RWPE1 (cell line): Measurements from ENCODE around the gene CDK6.

Source experiments
- CTCF ChIA-PET: fragments of 350-600 bp; sonication (Branson Sonifier 250); formaldehyde crosslinking; extraction: SDS; loops from one replicate; lab custom pipeline; 2021; lab: Yijun Ruan, JAX
- POLR2A ChIA-PET: fragments of 400-600 bp; formaldehyde crosslinking; extraction: SDS; loops from one replicate; lab custom pipeline; 2020; ENCODE audit warnings: antibody characterized with exemption; ENCODE audit not compliant: low non-redundant PET; lab: Yijun Ruan, JAX
- DNase-seq: peaks from one replicate; pipeline ENCODE4 v3.0.0; 2012; ENCODE audit warnings: low spot score
- H3K27ac ChIP-seq: fragments of 450-650 bp; 2 replicates; pipeline ENCODE4 v1.5.1; 2017
- CTCF ChIP-seq: fragments of 450-650 bp; conservative IDR thresholded peaks from 2 replicates; pipeline ENCODE4 v1.5.1; 2017; ENCODE audit warnings: low read depth, mild to moderate bottlenecking

Gene CDK6

GRCh38 chr7:92704858-92705257 lies 131.5 kb downstream of the CDK6 start:
- H3K27ac ChIP-seq: no peak overlapping the region
- no peak for DNase-seq
- TF ChIP-seq CTCF: no peak
- ChIA-PET POLR2A (no interaction called here), CTCF (no interaction called here)

- no peak for TF ChIP-seq CTCF
- no peak for DNase-seq
- ChIA-PET POLR2A (no interaction called here), CTCF (interaction anchor here (0.6 kb wide), 1 partner anchor 87 kb away, joined by 3 read pairs; no protein-coding TSS in a partner anchor)
- no peak overlapping the region for H3K27ac ChIP-seq
Observed at GRCh38 chr7:92702535-92702934, 133.8 kb downstream of the CDK6 start.

- POLR2A ChIA-PET: no interaction called here
- CTCF ChIA-PET: no interaction called here
- DNase-seq: no peak
- no peak overlapping the region for H3K27ac ChIP-seq
- TF ChIP-seq CTCF: no peak
Observed at GRCh38 chr7:92699966-92700514, 136.3 kb downstream of the CDK6 start.

- no peak overlapping the region for H3K27ac ChIP-seq
- POLR2A ChIA-PET: no interaction called here
- no peak for DNase-seq
- CTCF ChIA-PET: no interaction called here
- TF ChIP-seq CTCF: no peak
Observed at GRCh38 chr7:92699560-92699959, 136.8 kb downstream of the CDK6 start.

- peak; percentile 34 for DNase-seq
- no peak for TF ChIP-seq CTCF
- CTCF ChIA-PET: no interaction called here
- H3K27ac ChIP-seq: peak overlapping the region; percentile 56; the same call in 1 of the 2 replicates
- POLR2A ChIA-PET: no interaction called here
Observed at GRCh38 chr7:92698237-92698841, 138.0 kb downstream of the CDK6 start.

- TF ChIP-seq CTCF: no peak
- POLR2A ChIA-PET: no interaction called here
- DNase-seq: no peak
- CTCF ChIA-PET: no interaction called here
- H3K27ac ChIP-seq: no peak overlapping the region
Observed at GRCh38 chr7:92697414-92697813, 139.0 kb downstream of the CDK6 start.
